SH-SY5Y (cell line): ENCODE data around the gene C2orf42.

Source experiments
- GATA2 ChIP-seq: IDR thresholded peaks from 2 replicates; pipeline ENCODE4 v1.6.1; 2011; ENCODE audit warnings: mild to moderate bottlenecking, low read depth, low read length
- GATA3 ChIP-seq: IDR thresholded peaks from 2 replicates; pipeline ENCODE4 v1.6.1; 2011; ENCODE audit warnings: low read depth, mild to moderate bottlenecking, low read length, moderate library complexity

DNA sequence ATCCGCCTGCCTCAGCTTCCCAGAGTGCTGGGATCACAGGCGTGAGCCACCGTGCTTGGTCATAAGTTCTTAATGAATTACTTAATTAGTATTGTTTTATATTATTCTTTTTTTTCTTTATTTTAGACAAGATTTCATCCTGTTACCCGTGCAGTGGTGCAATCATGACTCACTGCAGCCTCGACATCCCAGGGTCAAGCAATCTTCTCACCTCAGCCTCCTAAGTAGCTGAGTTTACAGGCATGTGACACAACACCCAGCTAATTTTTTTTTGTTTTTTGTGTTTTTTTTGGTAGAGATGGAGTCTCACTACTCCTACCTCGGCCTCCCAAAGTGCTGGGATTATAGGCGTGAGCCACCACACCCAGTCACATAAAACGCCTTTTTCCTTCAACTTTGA, 17.3 kb downstream of the C2orf42 start:
- TF ChIP-seq GATA3 (no peak), GATA2 (no peak)
